DMS153 treated with DMSO at 0.1 percent for 48 hours (cell line): ENCODE data around the gene CYTH1.
A peak's percentile ranks its signal among the peaks of the same experiment; 100 is the strongest.

ENCODE experiments used
- DNase-seq: peaks from one replicate; lab custom pipeline; 2025; ENCODE audit not compliant: unreplicated experiment; lab: John Stamatoyannopoulos, UW

CYTH1 gene

GRCh38 chr17:78805301-78805700 is 23.2 kb upstream of the CYTH1 start:
- no peak for DNase-seq

- no peak for DNase-seq
Observed at GRCh38 chr17:78804777-78805176, 22.7 kb upstream of the CYTH1 start.

GRCh38 chr17:78803186-78803845 is 21.2 kb upstream of the CYTH1 start:
- no peak for DNase-seq

- DNase-seq: no peak
Observed at GRCh38 chr17:78802459-78802858, 20.4 kb upstream of the CYTH1 start.

- no peak for DNase-seq
Observed at GRCh38 chr17:78802008-78802407, 19.9 kb upstream of the CYTH1 start.

- DNase-seq: no peak
Observed at GRCh38 chr17:78800132-78800931, 18.3 kb upstream of the CYTH1 start.

GRCh38 chr17:78798695-78799559 is 16.9 kb upstream of the CYTH1 start:
- DNase-seq: peak; percentile 31

GRCh38 chr17:78797691-78798585 is 15.9 kb upstream of the CYTH1 start:
- DNase-seq: no peak

- no peak for DNase-seq
Observed at GRCh38 chr17:78797213-78797612, 15.1 kb upstream of the CYTH1 start.

- no peak for DNase-seq
Observed at GRCh38 chr17:78796517-78796900, 14.4 kb upstream of the CYTH1 start.

GRCh38 chr17:78795861-78796516 is 13.9 kb upstream of the CYTH1 start:
- no peak for DNase-seq

GRCh38 chr17:78794864-78795640 is 13.0 kb upstream of the CYTH1 start:
- no peak for DNase-seq

GRCh38 chr17:78794399-78794798 is 12.3 kb upstream of the CYTH1 start:
- DNase-seq: no peak

- DNase-seq: no peak
Observed at GRCh38 chr17:78793968-78794367, 11.9 kb upstream of the CYTH1 start.

GRCh38 chr17:78793415-78793814 is 11.3 kb upstream of the CYTH1 start:
- DNase-seq: no peak

GRCh38 chr17:78791840-78792709 is 10.0 kb upstream of the CYTH1 start:
- DNase-seq: no peak

- no peak for DNase-seq
Observed at GRCh38 chr17:78790552-78790951, 8.5 kb upstream of the CYTH1 start.

- peak; percentile 43 for DNase-seq
Observed at GRCh38 chr17:78789663-78790181, 7.6 kb upstream of the CYTH1 start.
